Measurements from ENCODE around the gene MTFMT.
"Not testable (repeated sequence)": the region's sequence is repeated elsewhere in the genome, so short reads cannot be mapped to it uniquely, and the experiment has no call there.

Gene MTFMT

DNA sequence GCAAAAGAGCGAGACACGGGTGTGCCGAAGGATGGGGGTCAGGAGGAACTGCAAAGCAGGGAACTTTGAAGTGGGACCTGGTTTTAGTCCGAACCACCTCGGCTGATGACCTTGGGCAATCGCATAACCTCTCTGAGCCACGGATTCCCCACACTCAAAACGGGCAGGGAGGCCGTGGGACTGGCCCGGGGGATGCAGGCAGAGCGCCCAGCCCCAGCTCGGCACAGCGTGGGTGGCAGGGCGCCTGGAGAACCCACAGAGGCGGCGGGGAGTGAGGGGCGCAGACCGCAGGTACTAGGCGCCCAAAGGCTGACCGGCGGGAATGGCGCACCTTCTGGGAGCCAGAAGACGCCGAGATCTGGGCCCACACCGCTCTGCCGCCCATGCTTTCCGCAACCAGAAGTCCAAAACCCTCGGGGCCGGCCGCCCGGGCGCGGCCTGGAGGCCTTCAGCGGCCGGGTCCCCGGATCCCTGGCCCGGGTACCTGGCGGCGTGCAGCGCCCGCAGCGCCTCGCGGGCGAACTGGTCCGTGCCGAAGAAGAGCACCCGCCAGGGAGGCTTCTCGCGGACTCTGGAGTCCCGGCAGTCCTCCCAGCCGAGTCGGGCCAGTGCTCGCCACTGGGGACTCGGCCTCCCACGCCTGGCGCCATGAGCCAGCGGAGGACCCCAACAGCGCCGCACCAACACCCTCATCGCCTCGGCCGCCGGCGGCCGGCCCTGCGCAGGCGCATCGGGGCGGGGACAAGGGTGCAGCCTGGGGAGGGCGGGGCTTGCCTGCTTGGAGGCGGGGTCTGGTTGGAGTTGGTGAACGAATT, at the start of gene MTFMT:
TSS of gene MTFMT (minus strand) at position 719 of the 815 bp plus-strand sequence. CDS start at position 693, 26 bp downstream.
- peak; percentile 45 for DNase-seq

DNA sequence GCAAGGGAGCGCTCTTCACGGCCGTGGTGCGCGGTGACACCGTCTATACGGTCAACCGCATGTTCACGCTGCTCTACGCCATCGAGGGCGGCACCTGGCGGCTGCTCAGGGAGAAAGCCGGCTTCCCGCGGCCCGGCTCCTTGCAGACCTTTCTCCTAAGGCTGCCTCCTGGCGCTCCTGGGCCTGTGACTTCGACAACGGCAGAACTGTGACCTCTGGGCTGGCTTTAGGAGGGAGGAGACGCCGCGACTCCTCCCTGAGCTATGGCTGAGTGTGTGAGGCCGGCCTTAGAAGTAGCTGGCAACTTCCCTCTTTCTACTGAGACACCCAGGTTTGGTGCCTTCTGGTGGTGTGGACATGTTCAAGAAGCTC, 48.5 kb upstream of the MTFMT start:
- DNase-seq, result no peak

DNA sequence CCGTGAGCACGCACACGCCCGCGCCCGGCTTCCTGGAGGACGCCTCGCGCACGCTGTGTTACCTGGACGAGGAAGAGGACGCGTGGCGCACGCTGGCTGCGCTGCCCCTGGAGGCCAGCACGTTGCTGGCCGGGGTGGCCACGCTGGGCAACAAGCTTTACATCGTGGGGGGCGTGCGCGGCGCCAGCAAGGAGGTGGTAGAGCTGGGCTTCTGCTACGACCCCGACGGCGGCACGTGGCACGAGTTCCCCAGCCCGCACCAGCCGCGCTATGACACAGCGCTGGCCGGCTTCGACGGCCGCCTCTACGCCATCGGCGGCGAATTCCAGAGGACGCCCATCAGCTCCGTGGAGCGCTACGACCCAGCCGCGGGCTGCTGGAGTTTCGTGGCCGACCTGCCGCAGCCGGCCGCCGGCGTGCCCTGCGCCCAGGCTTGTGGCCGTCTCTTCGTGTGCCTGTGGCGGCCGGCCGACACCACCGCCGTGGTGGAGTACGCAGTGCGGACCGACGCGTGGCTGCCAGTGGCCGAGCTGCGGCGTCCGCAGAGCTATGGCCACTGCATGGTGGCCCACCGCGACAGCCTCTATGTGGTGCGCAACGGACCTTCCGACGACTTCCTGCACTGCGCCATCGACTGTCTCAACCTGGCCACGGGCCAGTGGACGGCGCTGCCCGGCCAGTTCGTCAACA, 48.0 kb upstream of the MTFMT start:
- no peak for DNase-seq

DNA sequence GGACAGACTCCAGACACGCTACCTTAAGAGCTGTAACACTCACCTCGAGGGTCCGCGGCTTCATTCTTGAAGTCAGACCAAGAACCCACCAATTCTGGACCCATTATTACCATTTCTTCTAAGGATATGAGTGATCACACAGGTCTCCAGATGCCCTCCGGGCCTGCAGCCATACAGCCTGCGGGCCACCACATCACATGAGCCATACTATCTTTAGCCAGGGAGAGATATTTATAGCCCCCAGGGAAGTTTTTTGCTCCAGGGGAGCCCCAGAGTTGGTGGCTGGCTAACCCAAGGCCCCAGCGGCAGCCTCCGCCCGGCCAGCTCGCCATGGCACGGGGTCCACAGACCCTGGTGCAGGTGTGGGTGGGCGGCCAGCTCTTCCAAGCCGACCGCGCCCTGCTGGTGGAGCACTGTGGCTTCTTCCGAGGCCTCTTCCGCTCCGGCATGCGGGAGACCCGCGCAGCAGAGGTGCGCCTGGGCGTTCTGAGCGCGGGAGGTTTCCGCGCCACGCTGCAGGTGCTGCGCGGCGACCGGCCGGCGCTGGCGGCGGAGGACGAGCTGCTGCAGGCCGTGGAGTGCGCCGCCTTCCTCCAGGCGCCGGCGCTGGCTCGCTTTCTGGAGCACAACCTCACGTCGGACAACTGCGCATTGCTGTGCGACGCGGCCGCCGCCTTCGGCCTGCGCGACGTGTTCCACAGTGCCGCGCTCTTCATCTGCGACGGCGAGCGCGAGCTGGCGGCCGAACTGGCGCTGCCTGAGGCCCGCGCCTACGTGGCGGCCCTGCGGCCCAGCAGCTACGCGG, 47.2 kb upstream of the MTFMT start, which contains the start of gene KBTBD13:
TSS of gene KBTBD13 (plus strand) at position 261 of the 805 bp plus-strand sequence. CDS start at position 331, 70 bp downstream.
- no peak for DNase-seq

DNA sequence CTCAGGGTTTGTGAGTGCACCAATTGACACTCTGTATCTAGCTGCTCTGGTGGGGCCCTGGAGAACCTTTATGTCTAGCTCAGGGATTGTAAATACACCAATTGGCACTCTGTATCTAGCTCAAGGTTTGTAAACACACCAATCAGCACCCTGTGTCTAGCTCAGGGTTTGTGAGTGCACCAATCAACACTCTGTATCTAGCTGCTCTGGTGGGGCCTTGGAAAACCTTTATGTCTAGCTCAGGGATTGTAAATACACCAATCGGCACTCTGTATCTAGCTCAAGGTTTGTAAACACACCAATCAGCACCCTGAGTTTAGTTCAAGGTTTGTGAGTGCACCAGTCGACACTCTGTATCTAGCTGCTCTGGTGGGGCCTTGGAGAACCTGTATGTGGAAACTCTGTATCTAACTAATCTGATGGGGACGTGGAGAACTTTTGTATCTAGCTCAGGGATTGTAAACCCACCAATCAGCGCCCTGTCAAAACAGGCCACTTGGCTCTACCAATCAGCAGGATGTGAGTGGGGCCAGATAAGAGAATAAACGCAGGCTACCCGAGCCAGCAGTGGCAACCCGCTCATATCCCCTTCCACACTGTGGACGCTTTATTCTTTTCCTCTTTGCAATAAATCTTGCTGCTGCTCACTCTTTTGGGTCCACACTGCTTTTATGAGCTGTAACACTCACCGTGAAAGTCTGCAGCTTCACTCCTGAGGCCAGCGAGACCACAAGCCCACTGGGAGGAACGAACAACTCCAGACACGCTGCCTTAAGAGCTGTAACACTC, 46.4 kb upstream of the MTFMT start:
- not testable (repeated sequence) for DNase-seq

DNA sequence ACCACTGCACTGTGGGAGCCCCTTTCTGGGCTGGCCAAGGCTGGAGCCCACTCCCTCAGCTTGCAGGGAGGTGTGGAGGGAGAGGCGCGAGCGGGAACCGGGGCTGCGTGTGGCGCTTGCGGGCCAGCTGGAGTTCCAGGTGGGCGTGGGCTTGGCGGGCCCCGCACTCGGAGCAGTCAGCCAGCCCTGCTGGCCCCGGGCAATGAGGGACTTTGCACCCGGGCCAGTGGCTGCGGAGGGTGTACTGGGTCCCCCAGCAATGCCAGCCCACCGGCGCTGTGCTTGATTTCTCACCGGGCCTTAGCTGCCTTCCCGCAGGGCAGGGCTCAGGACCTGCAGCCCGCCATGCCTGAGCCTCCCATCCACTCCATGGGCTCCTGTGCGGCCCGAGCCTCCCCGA, 45.5 kb upstream of the MTFMT start:
- DNase-seq, result not testable (repeated sequence)

DNA sequence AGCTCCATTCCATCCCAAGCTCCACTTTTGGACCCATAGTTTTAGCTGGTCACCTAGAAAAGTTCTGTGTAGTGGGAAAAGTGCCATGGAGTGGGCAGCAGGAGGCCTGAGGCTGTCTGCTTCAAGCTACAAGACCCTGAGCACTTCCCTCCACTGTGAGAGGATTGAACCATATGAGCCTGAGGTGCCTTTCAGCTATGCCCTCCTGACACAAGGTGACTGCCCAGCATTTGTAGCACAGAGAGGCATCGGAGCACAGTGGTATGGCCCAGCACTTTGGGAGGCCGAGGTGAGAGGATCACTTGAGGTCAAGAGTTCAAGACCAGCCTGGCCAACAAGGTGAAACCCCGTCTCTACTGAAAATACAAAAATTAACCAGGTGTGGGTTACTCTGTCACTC, 43.2 kb upstream of the MTFMT start:
- DNase-seq, result no peak

DNA sequence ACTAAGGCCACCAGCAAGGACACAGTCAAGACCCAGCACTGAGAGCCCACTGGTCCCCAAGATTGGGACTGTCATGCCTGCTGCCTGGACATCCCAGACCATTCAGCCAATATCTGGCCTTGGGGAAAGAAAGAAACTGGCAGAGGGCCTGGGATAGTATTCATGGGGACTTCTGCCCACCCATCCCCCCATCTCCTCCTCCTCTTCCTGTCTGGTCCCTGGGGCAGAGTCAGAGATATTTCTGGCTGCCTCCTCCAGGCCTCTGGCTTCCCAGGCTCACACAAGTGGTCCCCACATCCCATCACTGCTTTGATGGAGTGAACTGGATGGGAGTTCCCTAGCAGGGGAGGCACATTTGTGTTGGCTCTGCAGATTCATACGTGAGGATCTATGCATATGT, 42.6 kb upstream of the MTFMT start:
- DNase-seq, result no peak

DNA sequence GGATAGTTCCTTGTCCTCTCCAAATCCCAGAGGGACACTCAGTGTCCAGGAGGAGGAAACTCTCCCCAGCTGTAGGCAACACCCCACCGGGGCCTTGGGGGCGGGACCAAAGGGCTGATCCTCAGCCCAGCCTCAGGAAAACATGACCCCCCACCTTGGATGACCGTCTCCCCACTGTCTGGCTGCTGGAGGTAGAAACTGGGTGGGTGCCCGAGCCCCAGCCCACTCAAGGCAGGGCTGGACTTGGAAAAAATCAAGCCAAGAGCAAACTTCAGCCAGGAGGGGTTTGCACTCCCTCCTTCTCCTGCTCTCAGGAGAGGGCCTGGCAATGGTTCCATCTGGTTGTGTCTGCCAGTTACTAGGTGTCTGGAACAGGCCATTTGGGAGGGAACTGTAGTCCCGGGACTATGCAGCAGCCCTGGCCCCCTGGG, 42.0 kb upstream of the MTFMT start:
- no peak for DNase-seq

DNA sequence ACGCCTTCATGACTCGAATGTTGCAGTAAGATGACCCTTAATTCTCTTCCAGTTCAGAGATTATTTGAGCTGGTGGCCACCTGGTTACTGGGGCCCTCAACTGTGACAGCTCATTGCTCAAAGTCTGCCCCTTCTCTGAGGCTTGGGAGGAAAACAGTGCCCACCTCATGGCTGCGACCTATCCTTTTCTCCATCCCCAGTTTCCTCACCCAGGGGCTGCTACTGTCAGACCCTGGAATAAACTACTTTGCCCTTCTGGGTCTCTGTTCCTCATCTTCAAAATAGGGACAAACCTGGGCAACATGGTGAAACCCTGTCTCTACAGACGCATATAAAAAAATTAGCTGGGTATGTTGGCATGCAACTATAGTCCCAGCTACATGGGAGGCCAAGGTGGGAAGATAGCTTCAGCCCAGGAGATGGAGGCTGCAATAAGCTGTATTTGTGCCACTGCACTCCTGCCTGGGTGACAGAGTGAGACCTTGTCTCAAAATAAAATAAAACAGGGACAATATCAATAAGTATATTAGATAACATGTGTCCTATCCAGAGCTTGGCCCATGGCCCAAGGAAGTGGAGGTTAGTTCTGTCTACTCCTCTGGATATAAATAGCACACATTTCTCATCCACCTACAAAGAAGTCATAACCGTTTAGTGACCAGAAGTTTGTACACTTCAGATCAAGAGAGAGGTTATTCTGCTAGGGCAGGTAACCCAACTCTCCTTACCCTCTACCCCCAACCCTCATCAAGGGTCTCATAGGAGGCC, 40.5 kb upstream of the MTFMT start:
- no peak for DNase-seq

DNA sequence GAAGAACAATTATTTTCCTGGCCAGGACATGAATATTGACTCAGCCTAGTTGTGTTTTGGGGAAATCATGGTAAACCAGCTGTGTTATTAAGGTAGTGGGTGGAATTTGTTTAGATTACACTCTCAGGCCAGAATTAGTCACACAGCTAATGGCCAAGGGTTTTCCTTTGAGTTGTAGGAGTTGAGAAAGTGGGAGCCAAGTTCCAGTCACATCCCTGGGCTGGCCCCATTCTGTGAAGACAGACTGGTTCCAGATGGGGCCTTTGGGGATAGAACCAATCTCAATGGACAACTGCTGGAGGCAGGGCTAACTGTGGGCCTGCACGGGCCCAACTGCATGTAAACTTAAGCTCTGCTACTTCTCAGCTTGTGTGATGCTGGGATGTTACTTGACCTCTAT, 39.7 kb upstream of the MTFMT start:
- no peak for DNase-seq

DNA sequence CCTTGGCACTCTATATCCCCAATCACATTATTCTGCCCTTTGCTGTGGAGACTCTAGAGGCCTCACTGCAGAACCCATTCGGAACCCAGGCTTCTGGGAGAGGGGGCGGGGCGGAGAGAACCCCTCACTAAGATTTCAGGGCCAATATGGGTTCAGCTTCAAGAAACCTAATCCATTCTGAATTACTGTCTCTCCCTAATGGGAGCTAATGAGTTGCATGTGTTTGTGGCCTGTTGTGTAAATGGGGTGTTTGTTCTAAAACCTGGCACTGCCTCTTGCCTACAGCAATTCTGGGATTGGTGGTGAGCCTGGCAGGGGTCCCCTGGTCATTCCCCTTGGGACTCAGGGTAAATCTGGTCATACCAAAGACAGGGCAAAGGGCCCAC, 39.0 kb upstream of the MTFMT start:
- DNase-seq, result no peak

DNA sequence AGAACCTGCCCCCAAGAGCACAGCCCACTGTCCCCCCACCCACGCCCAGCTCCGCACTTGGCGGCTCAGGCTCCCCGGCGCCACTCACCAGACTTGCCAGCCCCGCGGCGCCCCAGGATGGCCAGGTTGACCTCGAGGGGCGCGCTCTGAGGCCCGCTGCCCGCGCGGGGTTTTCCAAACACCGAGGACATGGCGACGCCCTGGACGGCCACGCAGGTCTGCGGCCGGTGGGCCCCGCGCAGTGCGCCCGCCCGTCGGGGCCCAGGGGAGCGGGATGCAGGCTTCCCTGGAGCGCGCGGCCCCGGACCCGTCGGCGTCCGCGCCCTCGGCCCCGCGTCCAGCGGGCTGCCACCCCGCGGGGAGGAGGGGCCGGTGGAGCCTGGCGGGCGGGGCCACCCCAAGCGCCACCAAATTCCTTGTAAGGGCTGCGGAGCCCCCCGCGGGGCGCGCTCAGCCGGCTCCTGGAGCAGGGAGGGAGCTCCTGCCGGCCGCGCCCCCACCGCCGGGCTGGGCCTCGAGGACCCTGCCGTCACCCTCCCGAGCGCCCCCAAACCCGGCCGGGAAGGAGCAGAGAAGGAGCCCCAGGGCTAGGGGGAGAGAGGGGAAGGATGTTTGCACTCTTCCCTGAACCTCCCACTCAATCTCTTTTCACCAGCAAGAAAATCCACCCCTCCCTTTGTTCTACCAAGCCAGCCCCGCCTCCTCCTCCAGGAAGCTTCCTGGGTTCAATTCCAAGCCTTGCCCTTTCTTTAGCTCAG, 38.4 kb upstream of the MTFMT start, which contains the start of gene RASL12:
TSS of gene RASL12 (minus strand) at position 347 of the 758 bp plus-strand sequence. CDS start at position 191, 156 bp downstream.
- DNase-seq, result no peak

DNA sequence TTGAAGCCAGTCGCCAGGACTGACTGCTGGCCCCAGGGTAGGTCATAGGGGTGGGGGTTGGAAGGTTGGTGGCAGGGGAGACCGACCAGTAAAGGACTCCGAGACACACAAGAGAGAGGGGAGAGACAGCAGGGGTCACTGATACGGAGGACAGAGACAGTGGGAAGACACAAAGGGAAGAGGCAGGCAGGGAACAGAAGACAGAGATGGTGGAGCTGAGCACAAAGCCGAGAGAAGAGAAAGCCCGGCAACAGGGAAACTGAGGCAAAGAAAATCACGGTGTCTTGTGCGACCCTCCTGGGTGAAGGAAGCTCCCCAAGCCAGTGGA, 37.8 kb upstream of the MTFMT start:
- DNase-seq, result no peak

DNA sequence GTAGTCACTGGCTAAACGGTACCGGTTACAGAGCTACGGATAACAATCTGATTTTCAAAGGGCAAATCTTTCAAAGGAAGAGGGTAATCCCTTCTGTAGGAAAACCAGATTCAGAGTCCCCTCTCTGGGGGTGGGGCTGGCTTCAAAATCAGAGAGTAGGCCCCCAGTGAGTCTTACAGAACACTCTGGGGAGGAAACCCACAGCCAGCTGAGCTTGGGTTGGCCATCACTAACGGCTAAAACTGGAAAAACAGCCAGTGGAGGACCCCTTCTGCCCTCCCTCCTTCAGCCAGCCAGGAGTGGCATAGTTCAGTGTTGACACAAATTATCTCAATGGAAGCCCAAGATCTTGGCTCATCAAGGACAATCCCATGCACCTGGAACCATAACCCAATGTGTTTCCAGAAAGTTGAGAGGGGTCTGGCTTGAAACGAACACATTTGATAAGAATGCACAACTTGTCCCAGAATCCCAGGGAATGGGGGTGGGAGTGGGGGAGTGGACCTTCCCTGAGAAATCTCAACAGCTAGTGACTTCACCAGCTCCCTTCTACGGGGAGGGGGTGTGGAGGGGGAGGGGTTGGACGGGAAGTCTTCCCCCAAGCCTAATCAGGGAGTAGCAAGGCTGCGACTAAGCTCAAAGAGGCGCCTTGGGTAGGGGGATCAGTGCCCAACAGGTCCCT, 37.3 kb upstream of the MTFMT start:
- DNase-seq, result no peak

DNA sequence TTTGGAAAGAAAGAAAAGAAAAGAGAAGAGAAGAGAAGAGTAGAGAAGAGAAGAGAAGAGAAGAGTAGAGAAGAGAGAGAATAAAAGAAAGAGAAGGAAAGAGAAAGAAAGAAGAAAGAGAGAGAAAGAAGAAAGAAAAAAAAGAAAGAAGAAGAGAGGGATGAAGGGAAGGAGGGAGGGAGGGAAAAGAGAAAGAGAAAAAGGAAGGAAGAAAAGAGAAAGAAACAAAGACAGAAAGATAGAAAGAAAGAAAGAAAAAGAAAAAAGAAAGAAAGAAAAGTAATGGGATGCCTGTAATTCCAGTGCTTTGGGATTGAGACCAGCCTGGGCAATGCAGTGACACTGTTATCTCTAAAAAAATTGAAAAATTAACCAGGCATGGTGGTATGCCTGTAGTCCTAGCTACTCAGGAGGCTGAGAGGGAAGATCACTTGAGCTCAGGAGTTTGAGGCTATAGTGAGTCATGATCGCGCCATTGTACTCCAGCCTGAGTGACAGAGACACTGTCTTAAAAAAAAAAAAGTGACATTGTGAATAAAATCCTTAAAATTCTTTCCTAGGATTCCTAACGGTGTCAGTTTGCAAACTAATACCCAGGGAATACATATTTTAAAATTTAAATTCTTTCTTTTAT, 36.7 kb upstream of the MTFMT start:
- no peak for DNase-seq

DNA sequence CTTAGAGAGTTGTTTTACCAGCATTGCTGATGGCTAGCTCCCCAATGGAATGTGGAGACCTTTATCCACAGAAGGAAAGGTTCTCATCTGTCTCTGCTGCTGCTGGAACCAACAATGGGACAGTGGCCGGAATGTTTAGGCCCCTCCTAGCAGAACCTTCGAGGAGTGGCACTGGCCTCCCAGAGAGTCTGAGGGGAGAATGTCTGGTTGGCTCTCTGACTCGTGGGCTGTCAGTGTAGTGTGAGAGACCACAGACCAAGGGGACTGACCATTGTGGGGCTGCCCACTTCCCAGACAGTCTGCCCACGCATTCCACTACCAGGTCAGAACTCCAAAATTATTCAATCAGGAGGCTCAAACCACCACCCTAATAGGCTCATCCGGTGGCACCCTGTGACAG, 33.3 kb upstream of the MTFMT start:
- no peak for DNase-seq

DNA sequence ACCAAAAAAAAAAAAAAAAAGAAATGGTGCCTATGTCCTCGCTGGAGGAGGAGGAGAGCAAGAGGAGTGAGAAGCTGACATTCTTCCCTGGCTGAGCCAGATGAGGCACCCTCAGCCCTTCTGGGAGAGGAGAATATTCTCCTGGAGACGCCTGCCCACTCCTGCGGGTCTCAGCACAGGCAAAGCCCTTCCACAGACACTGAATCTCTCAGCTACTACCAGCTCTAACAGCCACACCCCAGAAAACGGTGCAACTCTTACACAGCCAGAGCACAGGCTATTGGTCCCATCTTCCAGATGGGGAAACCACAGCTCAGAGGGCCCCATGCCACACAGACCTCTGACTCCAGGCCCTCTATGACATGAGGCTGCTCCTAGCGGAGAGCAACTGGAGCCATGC, 32.6 kb upstream of the MTFMT start:
- no peak for DNase-seq

DNA sequence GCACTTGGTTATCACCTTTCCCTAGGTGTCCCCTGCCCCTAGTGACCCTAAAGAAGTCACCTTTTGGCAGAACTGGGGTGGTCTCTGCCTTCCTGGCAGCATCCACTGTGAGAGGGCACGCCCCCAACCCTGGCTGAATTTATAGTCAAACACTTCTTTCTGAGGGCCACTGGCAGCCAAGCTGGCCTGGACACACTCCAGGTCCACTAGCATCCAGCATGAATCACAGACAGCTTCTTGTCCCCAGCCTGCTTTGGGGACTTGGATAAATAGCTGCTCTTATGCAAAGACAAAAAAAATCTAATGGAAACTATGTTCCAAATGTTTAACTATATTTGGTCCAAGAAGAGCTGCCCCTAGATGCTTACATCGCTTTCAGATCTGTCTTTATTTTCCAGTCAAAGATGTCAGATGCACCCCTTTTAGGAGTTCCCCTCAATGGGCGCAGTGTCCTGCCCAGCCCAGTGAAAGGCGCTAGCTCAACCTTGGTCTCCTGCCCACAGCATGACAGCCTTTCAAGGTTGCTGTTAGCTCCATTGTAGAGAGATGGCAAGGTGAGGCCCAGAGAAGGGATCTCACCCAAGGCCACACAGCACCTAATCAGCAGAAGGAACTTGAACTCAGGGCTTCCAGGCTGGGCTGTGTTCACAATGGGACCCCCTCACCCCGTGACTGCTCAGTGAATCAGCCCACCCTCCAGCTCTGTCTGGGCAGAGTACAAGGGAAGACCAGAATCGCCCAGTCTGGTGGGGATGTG, 31.4 kb upstream of the MTFMT start:
- DNase-seq, result no peak
